Measurements from ENCODE around the gene TOPORS. TPM values are rescaled to one million over a fixed set of nuclear protein-coding genes. Genes with fewer than 3 reads are reported as not detected.
"Not testable (repeated sequence)": the region's sequence is repeated elsewhere in the genome, so short reads cannot be mapped to it uniquely, and the experiment has no call there.

TOPORS gene
- total and polyA plus RNA-seq, 8 donors, result 3.2 to 45.9 (median 6.6) TPM

DNA sequence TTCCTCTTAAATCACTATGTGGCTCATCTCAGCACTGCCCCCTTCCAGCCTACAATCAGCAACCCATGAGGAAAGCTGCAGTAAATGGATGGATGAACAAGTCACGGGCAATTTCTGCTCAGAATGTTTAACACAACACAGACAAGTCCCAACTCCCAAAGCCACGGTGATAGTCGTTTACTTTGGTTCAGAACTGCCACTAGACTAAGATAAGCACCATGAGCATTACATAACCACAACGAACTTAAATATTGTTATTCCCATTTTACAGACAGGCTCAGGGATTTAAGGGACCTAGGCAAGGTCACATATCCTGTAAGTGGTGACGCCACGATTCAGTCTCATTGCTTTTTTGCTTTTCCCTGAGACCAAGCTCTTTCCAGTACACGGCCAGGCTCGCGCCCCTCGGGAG is 2.2 kb downstream of the TOPORS start:
- intact Hi-C loops (cut with DNase I; ENCODE audit: low total_unique reads), result no loop called here
- Histone ChIP-seq H3K4me1 (peaks cover 20 to 56% (median 40%) of the 10 kb centered on the region in 4 donors), H3K9me3 (no peaks in the 10 kb centered on the region), H3K27ac (peak overlapping the region; percentile 92 to 97 (median 96)), H3K4me3 (peak overlapping the region; percentile 59 to 88 (median 74)), H3K27me3 (no peaks in the 10 kb centered on the region), H3K36me3 (peaks cover 0 to 4% (median 0%) of the 10 kb centered on the region in 4 donors)
- no peak for DNase-seq
- TF ChIP-seq POLR2AphosphoS5 (IDR thresholded peaks at IDR 0.05), result no peak
- 2 to 4% (median 3%) methylated on average over 10 of the region's 10 CpGs for whole genome bisulfite sequencing, 5 donors

DNA sequence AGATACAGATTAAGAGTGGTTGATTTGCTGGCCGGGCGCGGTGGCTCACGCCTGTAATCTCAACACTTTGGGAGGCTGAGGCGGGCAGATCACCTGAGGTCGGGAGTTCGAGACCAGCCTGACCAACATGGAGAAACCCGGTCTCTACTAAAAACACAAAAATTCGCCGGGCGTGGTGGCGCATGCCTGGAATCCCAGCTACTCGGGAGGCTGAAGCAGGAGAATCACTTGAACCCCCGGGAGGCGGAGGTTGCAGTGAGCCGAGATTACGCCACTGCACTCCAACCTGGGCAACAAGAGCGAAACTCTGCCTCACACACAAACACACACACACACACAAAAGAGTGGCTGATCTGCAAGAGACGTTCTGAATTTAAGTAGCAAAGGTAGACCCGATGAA is 4.2 kb downstream of the TOPORS start:
- DNase-seq; intact Hi-C loops (cut with DNase I; ENCODE audit: low total_unique reads); H3K4me3 ChIP-seq; H3K27ac ChIP-seq; H3K27me3 ChIP-seq; H3K9me3 ChIP-seq: not testable (repeated sequence)
- Histone ChIP-seq H3K4me1 (peaks cover 19 to 57% (median 39%) of the 10 kb centered on the region in 4 donors), H3K36me3 (peaks cover 0 to 13% (median 9%) of the 10 kb centered on the region in 4 donors)
- 96 to 99% (median 98%) methylated on average over 20 of the region's 20 CpGs for WGBS, 5 donors

DNA sequence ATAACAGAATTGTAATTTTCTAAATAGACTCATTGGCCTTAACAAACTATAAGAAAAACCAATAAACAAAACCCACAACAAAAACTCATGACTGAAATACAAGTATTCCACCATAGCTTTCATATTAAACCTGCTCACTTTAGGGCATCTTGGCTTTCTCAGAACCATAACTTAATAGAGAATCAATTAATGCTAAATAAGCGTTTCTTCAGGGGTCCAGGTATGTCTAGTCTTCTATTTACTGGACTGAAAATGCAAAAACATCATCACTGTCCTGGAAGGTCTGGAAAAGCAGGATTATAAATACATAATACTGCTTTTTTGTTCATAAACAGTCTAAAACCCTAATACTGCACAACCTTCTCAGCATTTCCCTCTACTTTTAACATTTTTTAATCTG is 6.5 kb downstream of the TOPORS start:
- peaks cover 15 to 51% (median 34%) of the 10 kb centered on the region in 4 donors for H3K4me1 ChIP-seq
- no peak for TF ChIP-seq POLR2AphosphoS5 (IDR thresholded peaks at IDR 0.05)
- H3K27ac ChIP-seq, result peak overlapping the region in 1 of 5 donors; percentile 19
- no peaks in the 10 kb centered on the region for H3K27me3 ChIP-seq
- intact Hi-C loops (cut with DNase I; ENCODE audit: low total_unique reads), result no loop called here
- 88 to 97% (median 92%) methylated on average over 1 of the region's 1 CpG for WGBS, 5 donors
- no peaks in the 10 kb centered on the region for H3K9me3 ChIP-seq
- no peak overlapping the region for H3K4me3 ChIP-seq
- H3K36me3 ChIP-seq, result peaks cover 0 to 36% (median 31%) of the 10 kb centered on the region in 4 donors
- DNase-seq, result no peak

DNA sequence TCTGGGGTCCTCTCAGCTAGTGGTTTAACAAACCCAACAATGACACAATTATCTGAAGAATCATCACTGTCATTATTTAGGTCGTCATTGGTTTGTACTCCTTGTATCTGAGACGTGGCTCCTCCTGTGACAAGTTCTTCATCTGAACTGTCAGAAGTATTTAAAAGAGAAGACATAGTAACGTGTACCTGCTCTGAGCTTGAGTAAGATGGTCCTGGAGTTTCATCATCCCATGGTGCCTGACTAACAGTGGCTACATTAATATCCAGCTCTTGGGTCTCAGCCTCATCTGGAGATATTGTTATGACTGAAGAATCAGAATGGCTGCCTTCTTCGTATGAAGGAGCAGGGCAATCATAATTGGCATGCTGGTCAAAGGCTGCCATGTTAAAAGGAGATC is 9.3 kb downstream of the TOPORS start:
- intact Hi-C loops (cut with DNase I; ENCODE audit: low total_unique reads), result no loop called here
- Histone ChIP-seq H3K9me3 (no peaks in the 10 kb centered on the region), H3K4me3 (no peak overlapping the region), H3K4me1 (peaks cover 6 to 27% (median 13%) of the 10 kb centered on the region in 4 donors), H3K36me3 (peaks cover 0 to 48% (median 45%) of the 10 kb centered on the region in 4 donors), H3K27me3 (no peaks in the 10 kb centered on the region), H3K27ac (no peak overlapping the region)
- 92 to 98% (median 96%) methylated on average over 4 of the region's 4 CpGs for WGBS, 5 donors
- TF ChIP-seq POLR2A (IDR thresholded peaks at IDR 0.05) (no peak), EP300 (IDR thresholded peaks at IDR 0.05) (no peak), POLR2AphosphoS5 (IDR thresholded peaks at IDR 0.05) (no peak)
- TF ChIP-seq, protein P1, sequence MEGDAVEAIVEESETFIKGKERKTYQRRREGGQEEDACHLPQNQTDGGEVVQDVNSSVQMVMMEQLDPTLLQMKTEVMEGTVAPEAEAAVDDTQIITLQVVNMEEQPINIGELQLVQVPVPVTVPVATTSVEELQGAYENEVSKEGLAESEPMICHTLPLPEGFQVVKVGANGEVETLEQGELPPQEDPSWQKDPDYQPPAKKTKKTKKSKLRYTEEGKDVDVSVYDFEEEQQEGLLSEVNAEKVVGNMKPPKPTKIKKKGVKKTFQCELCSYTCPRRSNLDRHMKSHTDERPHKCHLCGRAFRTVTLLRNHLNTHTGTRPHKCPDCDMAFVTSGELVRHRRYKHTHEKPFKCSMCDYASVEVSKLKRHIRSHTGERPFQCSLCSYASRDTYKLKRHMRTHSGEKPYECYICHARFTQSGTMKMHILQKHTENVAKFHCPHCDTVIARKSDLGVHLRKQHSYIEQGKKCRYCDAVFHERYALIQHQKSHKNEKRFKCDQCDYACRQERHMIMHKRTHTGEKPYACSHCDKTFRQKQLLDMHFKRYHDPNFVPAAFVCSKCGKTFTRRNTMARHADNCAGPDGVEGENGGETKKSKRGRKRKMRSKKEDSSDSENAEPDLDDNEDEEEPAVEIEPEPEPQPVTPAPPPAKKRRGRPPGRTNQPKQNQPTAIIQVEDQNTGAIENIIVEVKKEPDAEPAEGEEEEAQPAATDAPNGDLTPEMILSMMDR (IDR thresholded peaks at IDR 0.05), result no peak
- no peak for DNase-seq

DNA sequence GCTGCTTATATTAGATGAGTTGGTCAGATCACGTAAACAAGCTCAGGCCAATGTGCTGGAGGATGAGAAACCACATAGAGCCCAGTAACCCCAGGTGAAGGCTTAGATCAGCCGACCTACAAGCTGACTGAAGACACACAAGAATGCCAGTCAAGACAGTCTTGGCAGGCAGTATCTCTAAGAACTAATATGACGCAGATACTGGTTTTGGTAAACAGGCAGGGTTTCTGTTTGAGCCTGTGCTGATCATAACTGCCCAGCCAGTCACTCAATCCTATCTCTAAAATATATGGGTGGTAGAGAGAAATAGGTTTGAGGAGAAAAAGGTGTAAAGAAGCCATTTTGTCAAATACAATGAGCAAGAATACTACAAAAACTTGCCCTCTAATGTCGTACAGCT is 18.6 kb downstream of the TOPORS start:
- Histone ChIP-seq H3K27ac (no peak overlapping the region), H3K4me3 (no peak overlapping the region), H3K9me3 (no peaks in the 10 kb centered on the region), H3K4me1 (no peaks in the 10 kb centered on the region), H3K27me3 (no peaks in the 10 kb centered on the region), H3K36me3 (peaks cover 0 to 14% (median 10%) of the 10 kb centered on the region in 4 donors)
- DNase-seq, result no peak
- intact Hi-C loops (cut with DNase I; ENCODE audit: low total_unique reads), result no loop called here
- TF ChIP-seq, protein P1 (IDR thresholded peaks at IDR 0.05), result no peak
- no peak for TF ChIP-seq POLR2AphosphoS5 (IDR thresholded peaks at IDR 0.05)
- no peak for TF ChIP-seq POLR2A (IDR thresholded peaks at IDR 0.05)
- no peak for TF ChIP-seq EP300 (IDR thresholded peaks at IDR 0.05)
- 92 to 97% (median 95%) methylated on average over 4 of the region's 4 CpGs for WGBS, 5 donors

DNA sequence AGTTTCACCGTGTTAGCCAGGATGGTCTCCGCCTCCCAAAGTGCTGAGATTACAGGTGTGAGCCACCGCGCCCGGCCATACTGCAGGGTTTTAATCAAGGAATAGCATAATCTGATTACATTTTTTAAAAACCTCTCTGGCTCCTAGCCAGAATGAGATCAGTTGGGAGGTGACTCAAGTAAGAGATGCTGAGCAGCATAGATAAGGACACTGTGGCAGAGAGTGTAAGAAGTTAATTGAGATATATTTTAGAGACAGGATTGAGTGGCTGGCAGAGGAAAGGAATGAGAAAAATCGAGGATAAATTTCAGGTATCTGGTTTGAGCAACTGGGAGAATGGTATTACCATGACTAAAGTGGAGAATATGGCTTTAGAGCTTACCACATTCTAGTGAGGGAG is 19.1 kb downstream of the TOPORS start:
- Histone ChIP-seq H3K4me1 (no peaks in the 10 kb centered on the region), H3K27me3 (no peaks in the 10 kb centered on the region), H3K27ac (no peak overlapping the region), H3K36me3 (peaks cover 0 to 12% (median 8%) of the 10 kb centered on the region in 4 donors), H3K9me3 (no peaks in the 10 kb centered on the region), H3K4me3 (no peak overlapping the region)
- DNase-seq, result no peak
- 93 to 96% (median 95%) methylated on average over 6 of the region's 6 CpGs for WGBS, 5 donors
- TF ChIP-seq, protein P1 (IDR thresholded peaks at IDR 0.05), result no peak
- TF ChIP-seq POLR2AphosphoS5 (IDR thresholded peaks at IDR 0.05) (no peak), EP300 (IDR thresholded peaks at IDR 0.05) (no peak), POLR2A (IDR thresholded peaks at IDR 0.05) (no peak)
- intact Hi-C loops (cut with DNase I; ENCODE audit: low total_unique reads), result no loop called here

All from stomach (tissue), 9 donors.